OCI-LY1 (cell line): ENCODE results near the gene TMEM131.
A peak's percentile ranks its signal among the peaks of the same experiment; 100 is the strongest.

Experiments
- H2AFZ ChIP-seq: fragments of 200-600 bp; sonication (generic), shearing (Covaris generic); 2 replicates; pipeline ENCODE4 v1.6.0; 2014; ENCODE audit warnings: antibody characterized with exemption, mild to moderate bottlenecking, low read length
- H3F3A ChIP-seq: fragments of 200-600 bp; sonication (generic), shearing (Covaris generic); 2 replicates; pipeline ENCODE4 v1.6.0; 2014; ENCODE audit warnings: mild to moderate bottlenecking, antibody characterized with exemption, low read length, moderate library complexity; ENCODE audit not compliant: insufficient read depth
- H3K27ac ChIP-seq: fragments of 200-600 bp; sonication (generic); 2 replicates; pipeline ENCODE4 v1.5.1; 2014; ENCODE audit warnings: low read length, mixed run types, mild to moderate bottlenecking, low read depth; ENCODE audit not compliant: poor library complexity, severe bottlenecking
- H3K27me3 ChIP-seq: fragments of 200-600 bp; sonication (generic); 2 replicates; pipeline ENCODE4 v1.6.0; 2014; ENCODE audit warnings: antibody characterized with exemption, mild to moderate bottlenecking, low read length, moderate library complexity; ENCODE audit not compliant: insufficient read depth
- H3K36me3 ChIP-seq: fragments of 200-600 bp; sonication (generic); 2 replicates; pipeline ENCODE4 v1.6.1; 2014; ENCODE audit warnings: mild to moderate bottlenecking, antibody characterized with exemption, low read length, moderate library complexity, mixed read lengths; ENCODE audit not compliant: insufficient read depth
- H3K4me1 ChIP-seq: fragments of 200-600 bp; sonication (generic); 2 replicates; pipeline ENCODE4 v1.5.1; 2014; ENCODE audit warnings: mild to moderate bottlenecking, low read length, moderate library complexity; ENCODE audit not compliant: insufficient read depth, severe bottlenecking
- H3K4me2 ChIP-seq: fragments of 200-600 bp; sonication (generic), shearing (Covaris generic); 2 replicates; pipeline ENCODE4 v1.6.1; 2014; ENCODE audit warnings: low read length
- H3K4me3 ChIP-seq: fragments of 200-600 bp; sonication (generic); 2 replicates; pipeline ENCODE4 v1.5.1; 2014; ENCODE audit warnings: low read length, low read depth, mild to moderate bottlenecking, mixed read lengths; ENCODE audit not compliant: poor library complexity, severe bottlenecking
- H3K79me2 ChIP-seq: fragments of 200-600 bp; shearing (Covaris generic); 2 replicates; pipeline ENCODE4 v1.6.1; 2016; ENCODE audit warnings: mixed run types, low read length, mixed read lengths; ENCODE audit not compliant: insufficient read depth
- H3K9ac ChIP-seq: fragments of 200-600 bp; sonication (generic), shearing (Covaris generic); 2 replicates; pipeline ENCODE4 v1.6.1; 2014; ENCODE audit warnings: mild to moderate bottlenecking, low read length, mixed read lengths
- H3K9me2 ChIP-seq: fragments of 200-600 bp; sonication (generic), shearing (Covaris generic); 2 replicates; pipeline ENCODE4 v1.6.1; 2014; ENCODE audit warnings: low read depth, mild to moderate bottlenecking, low read length, mixed read lengths
- H3K9me3 ChIP-seq: fragments of 200-600 bp; shearing (Covaris generic); 2 replicates; pipeline ENCODE4 v1.6.1; 2014; ENCODE audit warnings: low read length, mixed read lengths
- H4K20me1 ChIP-seq: fragments of 200-600 bp; sonication (generic), shearing (Covaris generic); 2 replicates; pipeline ENCODE4 v1.6.0; 2016; ENCODE audit warnings: mild to moderate bottlenecking, low read length; ENCODE audit not compliant: insufficient read depth
- EZH2 ChIP-seq: fragments of 200-600 bp; sonication (generic), shearing (Covaris generic); IDR thresholded peaks from 2 replicates; pipeline ENCODE4 v1.8.0; 2017; ENCODE audit warnings: borderline replicate concordance, mixed run types, mild to moderate bottlenecking, antibody characterized with exemption, low read length, moderate library complexity, mixed read lengths
- TF ChIP-seq, protein P1 (sequence below): fragments of 200-600 bp; sonication (generic), shearing (Covaris generic); IDR thresholded peaks from 2 replicates; pipeline ENCODE4 v1.5.1; 2017; ENCODE audit warnings: mild to moderate bottlenecking, antibody characterized with exemption, low read length, moderate library complexity, mixed read lengths

The TMEM131 gene

DNA sequence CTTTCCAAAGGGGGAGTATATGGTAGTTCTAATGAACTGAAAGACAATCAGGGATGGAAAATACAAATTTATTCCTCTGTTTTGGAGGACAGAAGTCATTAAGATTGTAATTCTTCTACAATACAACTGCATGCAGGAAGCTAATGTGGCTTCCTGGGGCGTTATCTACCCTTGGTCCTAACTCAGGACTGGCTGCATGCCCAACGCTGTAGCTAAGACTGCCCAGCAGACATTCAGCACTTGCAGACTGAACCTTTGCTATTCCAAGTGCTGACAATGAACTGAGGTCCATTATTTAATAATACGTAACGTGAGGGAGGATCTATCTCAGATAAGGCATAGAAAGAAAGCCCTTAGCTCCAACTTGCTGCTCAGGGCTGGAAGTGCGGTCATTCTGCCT is 229.2 kb downstream of the TMEM131 start:
- H3F3A ChIP-seq = no peaks in the 10 kb centered on the region
- H4K20me1 ChIP-seq = no peaks in the 10 kb centered on the region
- H3K36me3 ChIP-seq = peaks cover 8% of the 10 kb centered on the region; the same call in 1 of the 2 replicates
- H3K4me2 ChIP-seq = no peak overlapping the region
- no peak overlapping the region for H3K9ac ChIP-seq
- no peaks in the 10 kb centered on the region for H3K79me2 ChIP-seq
- no peaks in the 10 kb centered on the region for H3K27me3 ChIP-seq
- H3K4me3 ChIP-seq = no peak overlapping the region
- TF ChIP-seq, protein P1, sequence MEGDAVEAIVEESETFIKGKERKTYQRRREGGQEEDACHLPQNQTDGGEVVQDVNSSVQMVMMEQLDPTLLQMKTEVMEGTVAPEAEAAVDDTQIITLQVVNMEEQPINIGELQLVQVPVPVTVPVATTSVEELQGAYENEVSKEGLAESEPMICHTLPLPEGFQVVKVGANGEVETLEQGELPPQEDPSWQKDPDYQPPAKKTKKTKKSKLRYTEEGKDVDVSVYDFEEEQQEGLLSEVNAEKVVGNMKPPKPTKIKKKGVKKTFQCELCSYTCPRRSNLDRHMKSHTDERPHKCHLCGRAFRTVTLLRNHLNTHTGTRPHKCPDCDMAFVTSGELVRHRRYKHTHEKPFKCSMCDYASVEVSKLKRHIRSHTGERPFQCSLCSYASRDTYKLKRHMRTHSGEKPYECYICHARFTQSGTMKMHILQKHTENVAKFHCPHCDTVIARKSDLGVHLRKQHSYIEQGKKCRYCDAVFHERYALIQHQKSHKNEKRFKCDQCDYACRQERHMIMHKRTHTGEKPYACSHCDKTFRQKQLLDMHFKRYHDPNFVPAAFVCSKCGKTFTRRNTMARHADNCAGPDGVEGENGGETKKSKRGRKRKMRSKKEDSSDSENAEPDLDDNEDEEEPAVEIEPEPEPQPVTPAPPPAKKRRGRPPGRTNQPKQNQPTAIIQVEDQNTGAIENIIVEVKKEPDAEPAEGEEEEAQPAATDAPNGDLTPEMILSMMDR = no peak
- no peak for TF ChIP-seq EZH2
- no peaks in the 10 kb centered on the region for H3K9me2 ChIP-seq
- no peak overlapping the region for H3K27ac ChIP-seq
- H3K9me3 ChIP-seq = no peaks in the 10 kb centered on the region
- H2AFZ ChIP-seq = no peak overlapping the region
- H3K4me1 ChIP-seq = peaks cover 6% of the 10 kb centered on the region

DNA sequence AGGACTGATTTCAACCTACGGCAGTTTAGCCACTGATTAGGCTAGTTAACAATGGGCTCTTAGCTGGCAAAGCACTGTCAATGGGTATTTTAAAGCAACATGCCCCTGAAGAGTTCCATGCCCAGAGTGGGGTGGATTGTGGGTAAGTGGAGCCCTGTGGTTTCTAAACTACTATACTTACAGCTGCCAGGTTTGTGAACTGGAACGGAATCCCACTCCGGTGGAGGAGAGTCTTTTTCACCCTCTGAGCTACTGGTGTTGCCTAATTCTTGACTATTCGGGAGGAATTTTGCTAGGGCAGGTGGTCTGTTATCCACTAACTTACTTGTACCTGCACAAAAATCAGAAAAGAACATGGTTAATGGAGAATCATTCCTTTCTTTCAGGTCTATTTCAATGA is 229.8 kb downstream of the TMEM131 start:
- no peaks in the 10 kb centered on the region for H3K9me2 ChIP-seq

DNA sequence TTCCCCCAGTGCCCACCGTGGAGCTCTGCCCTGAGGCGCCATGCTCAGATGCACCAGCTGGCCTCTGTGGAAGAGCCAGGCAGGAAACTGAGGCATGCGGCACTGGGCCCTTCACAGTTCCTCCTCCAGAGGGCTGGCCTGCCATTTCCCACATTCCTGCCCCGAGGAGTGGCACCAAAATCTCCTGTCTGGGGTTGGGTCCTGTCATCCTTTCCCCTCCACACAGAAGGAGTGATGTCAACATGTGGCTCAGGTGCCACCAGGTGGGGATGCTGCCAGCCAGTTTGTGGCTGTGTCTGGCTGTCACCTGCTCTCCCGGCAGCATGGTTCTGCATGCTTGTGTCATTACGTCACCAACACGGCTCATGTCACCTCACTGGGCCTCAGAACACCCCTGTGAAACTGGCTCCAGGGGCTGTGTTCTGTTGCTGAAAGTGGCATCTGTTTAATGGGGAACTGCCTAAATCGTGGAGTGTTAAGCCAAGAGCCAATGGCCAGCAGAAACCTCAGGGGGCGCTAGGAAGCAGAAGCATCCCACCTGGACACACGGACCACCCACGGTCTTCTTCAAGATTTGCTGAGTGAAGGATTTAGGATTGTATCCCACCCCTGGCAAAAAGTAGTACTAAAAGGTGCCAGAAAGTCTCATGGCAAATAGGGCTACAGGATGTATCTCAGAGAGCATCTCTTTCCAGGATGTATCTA is 231.0 kb downstream of the TMEM131 start:
- H4K20me1 ChIP-seq = no peaks in the 10 kb centered on the region
- H3K36me3 ChIP-seq = peaks cover 15% of the 10 kb centered on the region
- H3K27ac ChIP-seq = no peak overlapping the region
- H3K4me2 ChIP-seq = no peak overlapping the region
- no peaks in the 10 kb centered on the region for H3K9me2 ChIP-seq
- H3K4me3 ChIP-seq = no peak overlapping the region
- no peaks in the 10 kb centered on the region for H3F3A ChIP-seq
- H3K4me1 ChIP-seq = peaks cover 6% of the 10 kb centered on the region
- no peak overlapping the region for H3K9ac ChIP-seq
- no peak overlapping the region for H2AFZ ChIP-seq
- TF ChIP-seq, protein P1 = 0 out of 2 replicates have a peak, but pooled peaks have one; percentile 7
- TF ChIP-seq EZH2 = no peak
- no peaks in the 10 kb centered on the region for H3K79me2 ChIP-seq
- no peaks in the 10 kb centered on the region for H3K9me3 ChIP-seq
- no peaks in the 10 kb centered on the region for H3K27me3 ChIP-seq

More for the DNA sequence above, 229.8 kb downstream of the TMEM131 start:
- no peak overlapping the region for H3K9ac ChIP-seq
- no peak overlapping the region for H2AFZ ChIP-seq
- peaks cover 7% of the 10 kb centered on the region; the same call in 1 of the 2 replicates for H3K36me3 ChIP-seq
- H3F3A ChIP-seq = no peaks in the 10 kb centered on the region
- no peaks in the 10 kb centered on the region for H3K9me3 ChIP-seq
- H3K27me3 ChIP-seq = no peaks in the 10 kb centered on the region
- H3K79me2 ChIP-seq = no peaks in the 10 kb centered on the region
- TF ChIP-seq, protein P1 = no peak
- no peak for TF ChIP-seq EZH2
- no peak overlapping the region for H3K4me3 ChIP-seq
- H3K4me1 ChIP-seq = peaks cover 6% of the 10 kb centered on the region
- H3K27ac ChIP-seq = no peak overlapping the region
- no peaks in the 10 kb centered on the region for H4K20me1 ChIP-seq
- no peak overlapping the region for H3K4me2 ChIP-seq
